GM18526 (cell line): ENCODE measurements around the gene ZCCHC9.

Experiments used
- POLR2A ChIP-seq: IDR thresholded peaks from 3 replicates; pipeline ENCODE4 v1.6.1; 2011; ENCODE audit not compliant: insufficient read length; ENCODE audit errors: extremely low read depth

The ZCCHC9 gene

DNA sequence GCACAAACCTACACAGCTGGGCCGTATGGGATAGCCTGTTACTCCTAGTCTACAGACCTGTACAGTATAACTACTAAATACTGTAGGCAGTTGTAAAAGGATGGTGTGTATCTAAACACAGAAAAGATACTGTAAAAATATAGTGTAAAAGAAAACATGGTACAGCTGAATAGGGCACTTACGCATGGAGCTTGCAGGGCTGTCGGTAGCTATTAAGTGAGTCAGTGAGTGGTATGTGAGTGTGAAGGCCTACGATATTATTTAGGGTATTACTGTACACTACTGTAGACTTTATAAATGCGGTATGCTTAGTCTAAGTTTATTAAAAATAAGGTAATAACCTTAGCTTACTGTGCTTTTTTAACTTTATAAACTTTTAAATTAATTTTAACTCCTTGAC lies 1.2 kb downstream of the ZCCHC9 start:
- no peak for TF ChIP-seq POLR2A

DNA sequence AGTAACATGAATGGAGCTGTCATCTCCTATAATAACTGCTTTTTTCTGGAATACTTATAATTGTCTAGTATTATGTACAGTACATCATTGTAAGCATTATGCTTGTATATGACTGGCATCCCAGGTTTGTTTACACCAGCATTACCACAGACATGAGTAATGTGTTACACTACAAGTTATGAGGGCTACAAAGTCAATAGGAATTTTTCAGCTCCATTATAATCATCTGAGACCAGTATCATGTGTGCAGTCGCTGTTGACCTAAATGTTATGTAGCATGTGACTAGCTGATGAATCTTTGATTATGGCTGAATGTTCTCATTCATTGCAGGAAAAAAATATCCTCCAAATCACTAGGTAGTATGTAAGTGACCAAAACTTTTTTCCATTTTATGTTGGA lies 2.2 kb downstream of the ZCCHC9 start:
- no peak for TF ChIP-seq POLR2A

DNA sequence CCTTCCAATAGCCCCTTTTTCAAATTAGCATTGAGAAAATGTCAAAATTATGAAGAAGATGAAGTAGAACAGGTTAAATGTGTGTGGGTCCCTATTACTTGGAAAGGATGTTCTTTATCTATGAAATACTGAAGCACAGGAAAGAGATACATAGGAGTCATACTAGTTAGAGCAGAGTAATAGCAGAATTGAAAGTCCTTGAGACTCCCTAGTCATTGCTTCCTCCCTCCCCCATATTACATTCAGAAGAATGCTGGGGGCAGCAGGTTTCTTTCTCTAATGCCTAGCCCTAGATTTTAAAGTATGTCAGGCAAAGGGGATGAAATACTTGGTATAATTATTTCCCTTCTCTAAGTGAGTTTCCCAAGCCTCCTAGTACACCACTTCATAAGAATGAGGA lies 4.4 kb downstream of the ZCCHC9 start:
- TF ChIP-seq POLR2A: no peak

DNA sequence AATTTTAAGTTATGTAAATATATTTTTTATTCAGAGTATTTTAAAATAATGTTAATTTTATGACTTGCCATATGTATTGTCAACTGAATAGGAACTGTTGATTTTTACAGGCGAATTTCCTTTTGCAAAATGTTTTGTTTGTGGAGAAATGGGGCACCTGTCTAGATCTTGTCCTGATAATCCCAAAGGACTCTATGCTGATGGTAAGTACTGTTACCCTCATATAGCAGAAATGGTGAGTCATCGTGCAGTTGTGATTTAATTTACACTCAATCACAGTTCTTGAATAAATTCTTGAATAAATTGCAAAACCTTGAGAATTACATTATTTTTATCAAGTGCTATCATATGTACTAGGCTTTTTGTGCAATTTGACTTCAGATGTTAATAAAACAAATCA lies 7.4 kb downstream of the ZCCHC9 start:
- no peak for TF ChIP-seq POLR2A

DNA sequence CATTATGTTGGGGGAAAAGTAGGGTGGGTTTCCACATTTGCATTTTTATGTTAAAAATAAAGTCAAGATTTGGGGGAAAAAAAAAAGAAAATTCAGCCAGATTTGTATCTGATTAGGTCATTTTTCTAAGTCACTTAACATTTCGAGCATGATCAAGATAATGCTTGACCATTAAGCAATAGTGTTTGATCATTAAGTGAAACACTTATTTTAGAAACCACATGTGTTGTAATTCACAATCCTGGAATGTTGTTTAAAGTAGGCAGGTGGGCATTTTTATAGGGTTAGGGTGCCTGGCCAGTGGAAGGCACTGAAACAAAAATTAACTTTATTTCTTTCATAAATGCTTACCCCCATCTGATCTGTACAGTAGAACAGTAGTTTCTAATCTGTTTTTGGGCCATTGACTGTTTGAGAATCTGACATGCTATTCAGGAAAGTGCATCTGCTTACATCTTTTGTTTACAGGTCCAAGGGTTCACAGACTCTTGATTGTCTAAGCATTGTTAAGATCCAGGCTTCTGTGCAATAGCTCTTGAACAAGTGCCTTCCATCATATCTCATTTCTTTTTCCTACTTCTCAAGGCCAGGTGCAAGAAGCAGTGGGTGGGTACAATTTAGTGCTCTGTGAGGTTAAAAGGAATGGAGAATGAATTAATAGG lies 9.1 kb downstream of the ZCCHC9 start:
- no peak for TF ChIP-seq POLR2A

DNA sequence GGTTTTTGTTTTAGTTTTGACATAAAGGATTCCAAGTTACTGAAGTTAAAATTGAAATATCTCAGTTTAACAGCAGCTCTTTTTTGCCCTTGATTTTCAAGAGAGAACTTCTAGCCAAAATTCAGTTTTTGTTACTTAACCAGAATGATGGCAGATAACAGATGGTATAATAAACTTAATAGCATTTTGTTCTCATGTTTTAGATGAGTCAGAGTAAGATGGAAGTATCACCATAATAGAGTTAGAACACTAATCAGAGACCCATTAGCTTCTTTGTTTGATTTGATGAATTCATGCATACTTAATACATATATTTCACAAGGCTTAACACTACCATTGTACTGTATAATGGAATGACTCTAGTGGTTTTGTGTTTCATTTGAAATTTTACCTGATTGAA lies 11.9 kb downstream of the ZCCHC9 start:
- TF ChIP-seq POLR2A: no peak

DNA sequence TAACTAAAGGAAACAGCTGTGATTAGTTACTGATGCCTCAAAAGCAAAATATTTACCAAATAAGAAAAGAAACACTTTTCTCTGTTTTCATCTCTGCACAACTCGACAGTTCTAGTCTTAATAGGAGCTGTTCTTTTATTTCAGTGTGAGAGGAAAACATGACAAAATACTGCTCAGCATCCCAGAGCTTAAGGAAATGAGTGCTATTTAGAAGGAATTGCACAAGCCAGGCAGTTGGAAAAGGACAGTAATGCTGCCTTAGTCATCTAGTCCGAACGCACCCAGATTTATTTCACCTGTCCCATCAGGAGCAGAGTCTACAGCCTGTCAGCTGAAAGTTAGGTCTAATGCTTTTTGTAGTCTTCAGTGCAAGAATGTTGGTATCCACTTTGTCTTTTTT lies 12.3 kb downstream of the ZCCHC9 start:
- no peak for TF ChIP-seq POLR2A

DNA sequence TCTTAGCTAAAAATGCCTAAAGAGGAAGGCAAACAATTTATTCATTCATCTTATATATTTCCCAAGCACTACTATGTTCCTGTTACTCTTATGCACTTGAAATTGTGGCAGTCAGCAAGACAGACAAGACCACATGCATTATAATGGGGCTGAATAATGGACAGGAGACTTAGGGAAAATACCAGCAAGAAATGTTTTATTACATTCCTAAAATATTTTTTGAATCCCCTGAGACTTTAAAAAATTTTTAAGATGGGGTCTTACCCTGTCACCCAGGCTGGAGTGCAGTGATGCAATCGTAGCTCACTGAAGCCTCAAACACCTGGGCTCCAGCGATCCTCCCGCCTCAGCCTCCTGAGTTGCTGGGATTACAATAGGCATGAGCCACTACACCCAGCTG lies 13.2 kb downstream of the ZCCHC9 start:
- TF ChIP-seq POLR2A: no peak

DNA sequence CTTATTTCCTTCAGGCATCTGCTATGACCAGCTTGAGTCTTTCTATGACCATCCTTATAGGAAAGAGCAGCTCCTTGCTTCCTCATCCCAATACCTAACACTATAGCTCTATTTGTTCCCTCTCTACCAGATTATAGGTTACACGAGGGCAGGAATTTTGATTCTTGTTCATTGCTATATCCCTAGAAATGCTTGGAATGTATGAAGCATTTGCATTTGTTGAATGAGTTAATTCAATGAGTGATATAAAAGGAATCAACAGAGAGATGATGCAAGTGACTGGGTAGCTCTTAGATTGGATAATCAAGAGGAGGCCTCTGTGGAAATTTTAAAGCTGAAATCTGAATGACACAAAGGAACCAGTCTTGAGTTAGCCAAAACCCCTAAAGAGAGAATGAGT lies 13.9 kb downstream of the ZCCHC9 start:
- TF ChIP-seq POLR2A: no peak

DNA sequence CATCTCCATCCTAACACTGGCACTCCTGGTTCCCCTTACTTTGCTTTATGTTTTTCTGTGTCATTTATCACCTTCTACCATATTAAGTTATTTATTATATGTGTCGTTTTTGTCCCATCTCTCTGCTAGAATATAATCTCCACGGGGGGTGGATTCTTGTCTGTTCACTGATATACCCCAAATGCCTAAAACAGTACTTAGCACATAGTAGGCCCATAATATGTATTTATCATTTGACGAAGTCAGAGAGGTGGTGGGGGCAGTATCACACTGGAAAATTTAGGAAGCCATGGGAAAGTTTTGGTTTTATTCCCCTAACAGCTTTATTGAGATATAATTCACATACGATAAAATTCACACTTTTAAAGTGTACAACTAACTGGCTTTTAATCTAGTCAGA lies 14.4 kb downstream of the ZCCHC9 start:
- TF ChIP-seq POLR2A: no peak

DNA sequence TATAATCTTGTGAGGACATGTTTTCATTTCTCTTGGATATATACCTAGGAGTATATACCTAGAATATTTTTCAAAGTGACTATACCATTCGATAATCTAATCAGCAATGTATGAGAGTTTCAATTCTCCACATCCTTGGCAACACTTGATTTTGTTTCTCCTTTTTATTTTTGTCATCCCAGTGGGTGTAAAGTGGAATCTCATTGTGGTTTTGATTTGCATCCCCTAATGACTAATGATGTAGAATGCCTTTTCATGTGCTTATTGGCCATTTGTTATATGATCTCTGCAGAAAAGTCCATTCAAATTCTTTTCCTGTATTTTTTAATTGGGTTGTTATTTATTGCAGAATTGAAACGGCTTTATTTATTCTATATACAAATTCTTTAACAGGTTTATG lies 15.2 kb downstream of the ZCCHC9 start:
- no peak for TF ChIP-seq POLR2A

DNA sequence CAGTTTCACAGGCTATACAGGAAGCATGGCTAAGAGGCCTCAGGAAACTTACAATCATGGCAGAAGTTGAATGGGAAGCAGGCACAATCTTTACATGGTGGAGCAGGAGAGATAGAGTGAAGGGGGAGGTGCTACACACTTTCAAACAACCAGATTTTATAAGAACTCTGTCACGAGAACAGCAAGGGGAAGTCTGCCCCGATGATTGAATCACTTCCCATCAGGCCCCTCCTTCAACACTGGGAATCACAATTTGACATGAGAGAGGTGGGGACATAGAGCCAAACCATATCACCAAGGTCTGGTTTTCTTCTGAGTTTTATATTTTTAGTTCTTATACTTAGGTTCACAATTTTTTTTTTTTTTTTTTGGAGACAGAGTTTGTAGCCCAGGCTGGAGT lies 16.1 kb downstream of the ZCCHC9 start:
- no peak for TF ChIP-seq POLR2A

DNA sequence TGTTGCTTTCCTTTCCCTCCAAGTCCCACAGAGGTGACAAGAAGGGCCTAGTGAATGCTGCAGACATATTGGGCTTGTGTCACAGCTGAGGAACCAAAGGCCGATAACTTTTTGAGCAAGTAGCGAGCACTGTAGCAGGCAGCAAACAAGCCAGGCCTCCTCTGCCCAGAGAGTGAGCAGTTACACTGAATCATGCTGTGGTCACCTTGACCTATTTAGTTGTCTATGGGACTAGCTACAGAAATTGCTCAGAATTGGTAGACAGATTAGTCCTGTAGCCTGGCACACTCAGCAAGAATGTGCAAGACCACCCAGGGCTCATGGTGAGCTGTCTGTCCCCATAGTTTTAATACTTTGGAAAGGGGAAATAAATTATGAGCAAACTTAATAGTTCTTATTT lies 25.2 kb downstream of the ZCCHC9 start:
- no peak for TF ChIP-seq POLR2A

DNA sequence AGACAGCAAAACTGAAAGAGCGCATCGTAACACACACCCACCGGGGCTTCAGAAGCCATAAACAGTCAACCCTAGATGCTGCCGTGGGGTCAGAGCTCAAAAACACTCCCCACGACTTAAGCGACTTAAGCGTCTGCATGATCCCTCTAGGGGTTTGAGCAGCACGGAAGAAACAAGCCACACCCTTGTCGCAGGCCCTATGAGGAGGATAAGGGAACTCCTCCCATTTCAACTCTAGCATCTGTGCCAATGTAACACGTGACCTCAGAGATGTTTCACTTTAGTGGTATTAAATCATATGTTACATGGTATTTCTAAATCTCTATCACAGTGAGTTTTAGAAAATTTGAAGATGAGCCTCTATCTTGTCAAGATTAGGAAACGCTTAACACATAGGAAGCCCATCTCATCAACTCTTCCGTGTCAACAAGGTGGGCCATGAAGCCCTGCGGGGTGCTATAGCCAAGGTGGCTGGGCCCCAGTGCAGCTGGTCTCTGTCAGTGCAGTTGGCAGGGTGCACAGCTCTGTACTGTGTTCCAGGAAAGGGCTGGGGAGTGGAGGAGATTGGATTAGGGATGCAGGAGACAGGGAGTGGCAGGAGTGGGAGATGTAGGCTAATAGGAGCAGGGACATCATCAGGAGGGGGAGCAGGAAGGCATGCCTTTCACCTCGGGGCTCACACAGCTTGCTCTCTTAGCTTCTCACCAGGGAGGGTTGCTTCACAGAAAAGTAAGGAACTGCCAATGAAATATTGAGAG lies 33.1 kb downstream of the ZCCHC9 start:
- TF ChIP-seq POLR2A: no peak

DNA sequence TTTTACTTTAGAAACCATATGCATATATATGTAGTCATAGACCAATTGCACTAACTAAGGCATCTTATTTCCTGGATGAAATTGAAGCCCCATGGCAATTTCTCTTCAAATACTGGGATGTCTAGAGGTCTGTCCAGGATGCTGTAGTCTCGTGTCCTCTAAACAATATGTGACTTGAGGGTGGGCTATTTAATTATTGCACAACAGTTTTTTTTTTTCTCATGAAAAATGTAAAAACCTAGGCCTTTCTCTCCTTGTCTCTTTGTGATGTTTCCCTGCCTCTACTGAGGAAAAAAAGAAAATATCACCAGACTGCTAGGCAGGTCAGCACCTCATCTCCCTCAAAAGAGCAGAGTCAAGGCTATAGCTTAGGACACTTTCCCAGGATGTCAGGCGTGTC lies 34.6 kb downstream of the ZCCHC9 start:
- no peak for TF ChIP-seq POLR2A

DNA sequence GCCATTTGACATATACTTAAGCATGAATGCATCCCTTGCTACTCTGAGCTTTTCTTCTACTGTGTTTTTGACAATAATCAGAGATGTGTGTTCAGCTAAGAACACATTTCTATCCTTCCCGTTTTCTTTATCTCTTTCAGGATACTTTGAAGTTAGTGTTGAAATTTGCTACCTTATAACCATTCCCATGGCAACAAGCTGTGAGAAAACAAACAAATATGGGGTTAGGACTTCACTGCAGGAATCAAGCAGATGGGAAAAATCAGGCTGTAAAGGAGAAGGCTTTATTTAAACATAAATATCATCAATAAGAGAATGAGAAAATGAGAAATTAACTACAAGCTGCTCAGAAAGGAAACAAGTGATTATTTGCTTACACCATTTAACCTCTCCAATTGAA lies 35.2 kb downstream of the ZCCHC9 start:
- TF ChIP-seq POLR2A: no peak

DNA sequence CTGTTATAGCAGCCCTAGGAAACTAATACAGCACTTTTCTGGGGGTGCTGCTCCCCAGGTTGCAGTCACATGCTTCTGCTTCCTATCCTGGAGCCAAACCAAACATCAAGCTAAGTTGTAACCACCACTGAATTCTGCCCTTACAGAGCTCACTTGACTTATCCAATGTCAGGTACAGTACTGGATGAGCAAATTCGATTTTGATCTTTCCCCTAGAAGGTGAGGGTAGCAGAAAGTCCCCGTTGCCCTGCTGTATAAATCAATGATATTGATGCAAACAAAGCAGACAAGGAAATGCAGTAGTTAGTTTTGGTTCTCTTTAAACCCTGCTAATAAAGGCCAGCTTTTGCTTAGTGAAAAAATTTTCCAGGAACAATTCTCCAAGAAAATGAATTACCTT lies 36.4 kb downstream of the ZCCHC9 start:
- no peak for TF ChIP-seq POLR2A
